Gastrocnemius medialis (tissue), 4 donors: ENCODE results near the gene TNS3.

Source experiments
- CTCF ChIP-seq, 5 experiments: fragments of 450-650 bp in 3 of 5; fragments of 200-600 bp in 2 of 5; sonication (generic) in 2 of 5; IDR thresholded peaks in 4 of 5; conservative IDR thresholded peaks in 1 of 5; 1 replicate in 4 of 5; 2 replicates in 1 of 5; pipeline ENCODE4 v1.5.1; 2016 to 2019; ENCODE audit warnings: antibody characterized with exemption in 5 of 5, mild to moderate bottlenecking in 3 of 5, moderate library complexity in 3 of 5
- POLR2A ChIP-seq, 2 donors: fragments of 450-650 bp; IDR thresholded peaks; one replicate each; pipeline ENCODE4 v1.6.1; 2017; ENCODE audit warnings: antibody characterized with exemption in 2 of 2, mild to moderate bottlenecking in 2 of 2, moderate library complexity in 2 of 2

DNA sequence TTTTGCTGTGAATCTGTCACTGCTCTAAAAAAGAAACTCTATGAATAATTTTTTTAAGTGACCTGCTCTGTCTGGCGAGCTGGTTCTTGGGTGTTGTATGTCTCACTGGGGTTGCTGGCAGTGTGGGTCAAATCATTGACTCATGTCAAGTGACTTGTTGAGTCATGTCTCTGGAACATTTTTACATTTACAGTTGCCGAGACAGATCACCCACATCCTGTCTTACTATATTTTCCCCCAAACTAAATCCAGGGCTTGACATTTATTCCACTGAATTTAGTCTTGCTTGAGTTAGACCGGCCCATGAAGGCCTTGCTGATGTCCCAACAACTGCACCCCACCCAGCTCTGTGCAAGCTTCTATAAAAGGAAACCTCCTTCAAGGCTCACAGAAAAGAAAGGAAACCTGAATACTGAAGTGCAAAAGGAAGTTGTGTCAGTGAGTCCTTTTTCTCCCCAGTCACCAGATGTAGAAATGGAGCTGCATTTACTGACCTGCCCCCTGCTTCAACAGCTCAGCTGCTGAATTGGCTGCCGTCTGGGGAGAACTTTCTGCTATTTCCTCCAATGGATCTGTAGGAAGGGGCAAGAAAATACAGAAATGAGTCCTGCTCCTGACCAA, 290.3 kb downstream of the TNS3 start:
- TF ChIP-seq CTCF (IDR thresholded peaks at IDR 0.05 in 4 of 5, conservative IDR thresholded peaks at IDR 0.05 in 1 of 5) (no peak), POLR2A (IDR thresholded peaks at IDR 0.05) (no peak)
